GM19328 (cell line): Measurements from ENCODE around the gene MITF.

ENCODE experiments used
- ATAC-seq: cut with Tn5 transposase; IDR thresholded peaks from one replicate; pipeline ENCODE4 v1.9.1; 2021; ENCODE audit warnings: mild to moderate bottlenecking, moderate library complexity; ENCODE audit not compliant: unreplicated experiment

MITF gene

GRCh38 chr3:69941439-69942176, 202.3 kb downstream of the MITF start:
- no peak for ATAC-seq

GRCh38 chr3:69944931-69945493, 205.7 kb downstream of the MITF start:
- no peak for ATAC-seq

- no peak for ATAC-seq
These were observed 209.1 kb downstream of the MITF start for GRCh38 chr3:69948246-69948862.

- no peak for ATAC-seq
These were observed 212.4 kb downstream of the MITF start for GRCh38 chr3:69951616-69952015.

GRCh38 chr3:69959581-69959980, 220.3 kb downstream of the MITF start:
- ATAC-seq = no peak

- no peak for ATAC-seq
These were observed 222.6 kb downstream of the MITF start for GRCh38 chr3:69961706-69962439.

GRCh38 chr3:69963643-69964042, 224.4 kb downstream of the MITF start:
- ATAC-seq = no peak

GRCh38 chr3:69967156-69967555, 227.9 kb downstream of the MITF start:
- ATAC-seq = no peak

- ATAC-seq = no peak
These were observed 231.6 kb downstream of the MITF start for GRCh38 chr3:69970827-69971226.

- ATAC-seq = no peak
These were observed 233.4 kb downstream of the MITF start for GRCh38 chr3:69972672-69973071.

- ATAC-seq = no peak
These were observed 236.8 kb downstream of the MITF start for GRCh38 chr3:69976021-69976420.

GRCh38 chr3:69983546-69984265, 244.4 kb downstream of the MITF start:
- ATAC-seq = no peak

GRCh38 chr3:69985266-69985665, 246.0 kb downstream of the MITF start:
- no peak for ATAC-seq

GRCh38 chr3:69986419-69986818, 247.2 kb downstream of the MITF start:
- ATAC-seq = no peak

GRCh38 chr3:69987833-69988232, 248.6 kb downstream of the MITF start:
- ATAC-seq = no peak

GRCh38 chr3:69993757-69994156, 254.5 kb downstream of the MITF start:
- no peak for ATAC-seq

GRCh38 chr3:69994919-69995318, 255.7 kb downstream of the MITF start:
- no peak for ATAC-seq

- ATAC-seq = no peak
These were observed 258.5 kb downstream of the MITF start for GRCh38 chr3:69997631-69998307.

- ATAC-seq = no peak
These were observed 259.5 kb downstream of the MITF start for GRCh38 chr3:69998759-69999139.
